K562 (cell line): ENCODE data around the gene CETN1. TPM values are rescaled to one million over a fixed set of nuclear protein-coding genes. Genes with fewer than 3 reads are reported as not detected.

Experiments used
- ARID1B ChIP-seq: fragments of 450-650 bp; IDR thresholded peaks from 2 replicates; pipeline ENCODE4 v1.6.1; 2016; ENCODE audit warnings: antibody characterized with exemption, mild to moderate bottlenecking, inconsistent platforms
- ATF1 ChIP-seq, 2 experiments: fragments of 450-650 bp in 1 of 2; IDR thresholded peaks; 2 replicates each; pipeline ENCODE4 v1.6.1; 2016; ENCODE audit warnings: missing compliant biosample characterization in 1 of 2, missing genetic modification characterization in 1 of 2
- CBFA2T2 ChIP-seq: fragments of 450-650 bp; conservative IDR thresholded peaks from 2 replicates; pipeline ENCODE4 v1.6.1; 2017; ENCODE audit warnings: mild to moderate bottlenecking
- CBFA2T3 ChIP-seq: fragments of 450-650 bp; IDR thresholded peaks from 2 replicates; pipeline ENCODE4 v1.6.1; 2017
- CREB1 ChIP-seq, 2 experiments: sonication (generic) in 1 of 2; formaldehyde crosslinking in 1 of 2; IDR thresholded peaks; 2 replicates each; pipeline versions ENCODE4 v1.6.1 to v1.8.0; 2012 to 2022; ENCODE audit warnings: inconsistent platforms in 1 of 2, mild to moderate bottlenecking in 1 of 2, missing genetic modification reagents in 1 of 2, moderate library complexity in 1 of 2
- CREBBP ChIP-seq: IDR thresholded peaks from one replicate; pipeline ENCODE4 v1.6.1; 2012; ENCODE audit warnings: low read depth, mild to moderate bottlenecking, control low read depth, inconsistent platforms, low read length
- E2F1 ChIP-seq: sonication (generic); formaldehyde crosslinking; IDR thresholded peaks from 2 replicates; pipeline ENCODE4 v1.8.1; 2023; ENCODE audit warnings: mild to moderate bottlenecking, missing genetic modification reagents, moderate library complexity
- EGR1 ChIP-seq: fragments of 450-650 bp; conservative IDR thresholded peaks from 2 replicates; pipeline ENCODE4 v1.6.1; 2017; ENCODE audit warnings: mild to moderate bottlenecking
- EP400 ChIP-seq: fragments of 450-650 bp; IDR thresholded peaks from 2 replicates; pipeline ENCODE4 v1.6.1; 2017; ENCODE audit warnings: antibody characterized with exemption, mild to moderate bottlenecking, moderate library complexity
- ETV5 ChIP-seq: sonication (generic); formaldehyde crosslinking; IDR thresholded peaks from 2 replicates; pipeline ENCODE4 v1.4.0; 2020; ENCODE audit warnings: low read depth, mild to moderate bottlenecking, missing genetic modification reagents
- HDAC3 ChIP-seq: fragments of 450-650 bp; IDR thresholded peaks from 2 replicates; pipeline ENCODE4 v1.6.1; 2018; ENCODE audit warnings: borderline replicate concordance, mild to moderate bottlenecking, moderate library complexity; ENCODE audit not compliant: partially characterized antibody
- JUNB ChIP-seq: fragments of 450-650 bp; formaldehyde crosslinking; conservative IDR thresholded peaks from 2 replicates; pipeline ENCODE4 v1.4.0; 2020; ENCODE audit warnings: mild to moderate bottlenecking
- POLR2B ChIP-seq: fragments of 450-650 bp; IDR thresholded peaks from 2 replicates; pipeline ENCODE4 v1.6.1; 2018; ENCODE audit warnings: low read depth; ENCODE audit not compliant: partially characterized antibody
- SIRT6 ChIP-seq: IDR thresholded peaks from one replicate; pipeline ENCODE4 v1.6.1; 2012; ENCODE audit warnings: low read depth, mild to moderate bottlenecking, control low read depth, inconsistent platforms, low read length, moderate library complexity
- TCF3 ChIP-seq: sonication (generic); formaldehyde crosslinking; IDR thresholded peaks from 2 replicates; pipeline ENCODE4 v1.4.0; 2020; ENCODE audit warnings: mild to moderate bottlenecking, missing genetic modification reagents
- ZNF121 ChIP-seq: sonication (generic); formaldehyde crosslinking; conservative IDR thresholded peaks from 2 replicates; pipeline ENCODE4 v1.8.0; 2022; ENCODE audit warnings: missing genetic modification reagents
- ZNF134 ChIP-seq: fragments of 250-450 bp; sonication (Bioruptor Pico); conservative IDR thresholded peaks from 2 replicates; pipeline ENCODE4 v1.4.0; 2020
- ZNF165 ChIP-seq: fragments of 250-450 bp; sonication (Bioruptor Pico); IDR thresholded peaks from 2 replicates; pipeline ENCODE4 v1.4.0; 2020; ENCODE audit warnings: borderline replicate concordance
- ZNF184 ChIP-seq: sonication (generic); formaldehyde crosslinking; IDR thresholded peaks from 2 replicates; pipeline ENCODE4 v1.5.0; 2020; ENCODE audit warnings: missing genetic modification reagents
- ZNF282 ChIP-seq: sonication (generic); formaldehyde crosslinking; IDR thresholded peaks from 2 replicates; pipeline ENCODE4 v1.8.1; 2023; ENCODE audit warnings: missing genetic modification reagents
- ZNF311 ChIP-seq: fragments of 250-450 bp; sonication (Bioruptor Pico); IDR thresholded peaks from 2 replicates; pipeline ENCODE4 v1.4.0; 2020; ENCODE audit warnings: mild to moderate bottlenecking, moderate library complexity
- ZNF512 ChIP-seq: IDR thresholded peaks from 2 replicates; pipeline ENCODE4 v1.6.1; 2016; ENCODE audit warnings: missing genetic modification characterization, missing compliant biosample characterization
- ZNF780A ChIP-seq: fragments of 250-450 bp; sonication (Bioruptor Pico); IDR thresholded peaks from 2 replicates; pipeline ENCODE4 v1.5.0; 2021; ENCODE audit warnings: mild to moderate bottlenecking
- ZSCAN32 ChIP-seq: fragments of 450-650 bp; formaldehyde crosslinking; IDR thresholded peaks from 2 replicates; pipeline ENCODE4 v1.4.0; 2020; ENCODE audit warnings: mild to moderate bottlenecking, moderate library complexity
- polyA plus RNA-seq, 8 experiments: library from polyadenylated mRNA; depleted of rRNA in 4 of 8; stranded (reverse) in 5 of 8; unstranded in 3 of 8; fragments of >200 nt; fragmentation: Nextera tagmentation in 2 of 8; fragmentation: Illumina TruSeq in 1 of 8; extraction: Ambion mirVana in 2 of 8; extraction: Trizol in 1 of 8; gene quantifications; 2 replicates each; pipeline versions ENCODE4 v1.2.1 to v1.2.3, GENCODE V29; 2011 to 2014; ENCODE audit warnings: inconsistent platforms in 1 of 8, missing spikeins in 1 of 8
- total RNA-seq, 7 experiments: library from RNA; depleted of rRNA in 6 of 7; stranded (reverse); fragments of >200 nt in 6 of 7; fragmentation: Illumina TruSeq in 2 of 7; extraction: Trizol in 2 of 7; gene quantifications; 2 replicates each; pipeline versions ENCODE4 v1.2.1 to v1.2.3, GENCODE V29; 2011 to 2021; ENCODE audit warnings: low replicate concordance in 1 of 7
- TF ChIP-seq, protein P1 (sequence below): fragments of 250-450 bp; sonication (Bioruptor Pico); IDR thresholded peaks from 2 replicates; pipeline ENCODE4 v1.9.0; 2021; ENCODE audit warnings: mild to moderate bottlenecking, inconsistent platforms
- TF ChIP-seq, protein P2 (sequence below): sonication (generic); formaldehyde crosslinking; IDR thresholded peaks from 2 replicates; pipeline ENCODE4 v1.9.0; 2022; ENCODE audit warnings: mild to moderate bottlenecking, missing genetic modification reagents

Gene CETN1
- total and polyA plus RNA-seq, 9 of the 15 experiments (the other 6 are each of a cell fraction or from before 2014, with no cell fraction given) = 0.07 to 0.34 (median 0.19) TPM; not detected in 3

DNA sequence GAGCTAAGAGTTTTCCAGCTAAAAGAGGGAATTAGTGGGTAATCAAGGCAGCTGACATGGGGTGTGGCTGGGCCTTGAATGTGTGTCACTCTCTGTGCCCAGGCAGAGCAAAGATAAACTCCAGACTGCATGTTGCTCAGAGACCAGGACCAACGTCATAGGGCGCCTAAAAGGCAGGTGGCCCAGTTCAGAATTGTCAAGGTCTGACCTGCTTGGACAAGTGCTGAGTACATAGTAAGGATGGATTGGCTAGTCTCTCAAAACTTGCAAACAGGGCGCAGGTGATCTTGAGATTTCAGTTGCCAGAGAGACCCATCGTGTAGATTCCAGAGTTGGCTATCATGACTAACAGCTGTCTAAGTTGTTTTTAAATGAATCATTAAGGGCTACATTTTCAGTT is 35.6 kb downstream of the CETN1 start (continued):
- TF ChIP-seq ZNF282 (CRISPR knock-in tag) (no peak), ZNF165 (CRISPR knock-in tag) (0 out of 2 replicates have a peak, but pooled peaks have one; percentile 75), E2F1 (CRISPR knock-in tag) (no peak), SIRT6 (no peak), CBFA2T2 (peak; percentile 36; the same call in 1 of the 2 replicates), ZNF121 (no peak), TCF3 (CRISPR knock-in tag) (0 out of 2 replicates have a peak, but pooled peaks have one; percentile 15), EP400 (no peak), ZSCAN32 (CRISPR knock-in tag) (no peak), ZNF780A (CRISPR knock-in tag) (no peak), ARID1B (no peak), ATF1 (CRISPR knock-in tag; IDR thresholded peaks at IDR 0.05) (no peak), ATF1 (tag; IDR thresholded peaks at IDR 0.05) (0 out of 2 replicates have a peak, but pooled peaks have one; percentile 15), ZNF184 (no peak), EGR1 (no peak), ZNF311 (no peak), JUNB (CRISPR knock-in tag) (no peak), ZNF512 (tag) (no peak), POLR2B (no peak), ETV5 (no peak), CBFA2T3 (peak; percentile 50), ZNF134 (CRISPR knock-in tag) (no peak), HDAC3 (no peak), CREBBP (no peak), CREB1 (IDR thresholded peaks at IDR 0.05) (no peak), CREB1 (CRISPR knock-in tag; IDR thresholded peaks at IDR 0.05) (no peak)
- TF ChIP-seq, protein P1, sequence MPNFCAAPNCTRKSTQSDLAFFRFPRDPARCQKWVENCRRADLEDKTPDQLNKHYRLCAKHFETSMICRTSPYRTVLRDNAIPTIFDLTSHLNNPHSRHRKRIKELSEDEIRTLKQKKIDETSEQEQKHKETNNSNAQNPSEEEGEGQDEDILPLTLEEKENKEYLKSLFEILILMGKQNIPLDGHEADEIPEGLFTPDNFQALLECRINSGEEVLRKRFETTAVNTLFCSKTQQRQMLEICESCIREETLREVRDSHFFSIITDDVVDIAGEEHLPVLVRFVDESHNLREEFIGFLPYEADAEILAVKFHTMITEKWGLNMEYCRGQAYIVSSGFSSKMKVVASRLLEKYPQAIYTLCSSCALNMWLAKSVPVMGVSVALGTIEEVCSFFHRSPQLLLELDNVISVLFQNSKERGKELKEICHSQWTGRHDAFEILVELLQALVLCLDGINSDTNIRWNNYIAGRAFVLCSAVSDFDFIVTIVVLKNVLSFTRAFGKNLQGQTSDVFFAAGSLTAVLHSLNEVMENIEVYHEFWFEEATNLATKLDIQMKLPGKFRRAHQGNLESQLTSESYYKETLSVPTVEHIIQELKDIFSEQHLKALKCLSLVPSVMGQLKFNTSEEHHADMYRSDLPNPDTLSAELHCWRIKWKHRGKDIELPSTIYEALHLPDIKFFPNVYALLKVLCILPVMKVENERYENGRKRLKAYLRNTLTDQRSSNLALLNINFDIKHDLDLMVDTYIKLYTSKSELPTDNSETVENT (CRISPR knock-in tag) = no peak
- TF ChIP-seq, protein P2, sequence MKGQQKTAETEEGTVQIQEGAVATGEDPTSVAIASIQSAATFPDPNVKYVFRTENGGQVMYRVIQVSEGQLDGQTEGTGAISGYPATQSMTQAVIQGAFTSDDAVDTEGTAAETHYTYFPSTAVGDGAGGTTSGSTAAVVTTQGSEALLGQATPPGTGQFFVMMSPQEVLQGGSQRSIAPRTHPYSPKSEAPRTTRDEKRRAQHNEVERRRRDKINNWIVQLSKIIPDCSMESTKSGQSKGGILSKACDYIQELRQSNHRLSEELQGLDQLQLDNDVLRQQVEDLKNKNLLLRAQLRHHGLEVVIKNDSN (CRISPR knock-in tag) = no peak
